Fibroblast of pulmonary artery (primary cell): Measurements from ENCODE around the gene THADA.
A peak's percentile ranks its signal among the peaks of the same experiment; 100 is the strongest.

ENCODE experiments used
- DNase-seq: peaks from one replicate; pipeline ENCODE4 v3.0.0-alpha.2; 2010; ENCODE audit warnings: low read depth
- H3K4me3 ChIP-seq: replicated peaks from 2 replicates; pipeline ENCODE4 v1.5.1; 2011; ENCODE audit warnings: low read depth, mild to moderate bottlenecking, control low read depth, low read length, moderate library complexity
- TF ChIP-seq, protein P1 (sequence below): IDR thresholded peaks from 2 replicates; pipeline ENCODE4 v1.5.1; 2011; ENCODE audit warnings: mild to moderate bottlenecking, control low read depth, low read length, inconsistent platforms; ENCODE audit errors: missing control alignments

THADA gene

DNA sequence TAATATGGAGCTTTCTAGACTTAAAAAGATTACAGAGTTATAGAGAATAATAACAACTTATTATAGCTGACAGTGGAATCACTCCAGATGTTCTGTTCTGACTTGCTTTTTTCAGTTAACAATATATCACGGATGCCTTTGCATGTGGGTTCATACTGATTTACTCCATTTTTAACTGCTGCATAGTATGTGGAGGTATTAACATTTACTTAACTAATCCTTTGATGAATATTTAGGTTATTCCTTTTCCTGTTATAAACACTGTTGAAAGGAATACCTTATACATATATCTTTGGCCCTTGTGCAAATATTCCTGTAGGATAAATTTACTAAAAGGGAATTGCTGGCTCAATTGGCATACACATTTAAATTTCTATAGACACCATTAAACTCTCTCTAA lies 336.3 kb downstream of the THADA start:
- H3K4me3 ChIP-seq: no peak overlapping the region
- no peak for DNase-seq
- TF ChIP-seq, protein P1, sequence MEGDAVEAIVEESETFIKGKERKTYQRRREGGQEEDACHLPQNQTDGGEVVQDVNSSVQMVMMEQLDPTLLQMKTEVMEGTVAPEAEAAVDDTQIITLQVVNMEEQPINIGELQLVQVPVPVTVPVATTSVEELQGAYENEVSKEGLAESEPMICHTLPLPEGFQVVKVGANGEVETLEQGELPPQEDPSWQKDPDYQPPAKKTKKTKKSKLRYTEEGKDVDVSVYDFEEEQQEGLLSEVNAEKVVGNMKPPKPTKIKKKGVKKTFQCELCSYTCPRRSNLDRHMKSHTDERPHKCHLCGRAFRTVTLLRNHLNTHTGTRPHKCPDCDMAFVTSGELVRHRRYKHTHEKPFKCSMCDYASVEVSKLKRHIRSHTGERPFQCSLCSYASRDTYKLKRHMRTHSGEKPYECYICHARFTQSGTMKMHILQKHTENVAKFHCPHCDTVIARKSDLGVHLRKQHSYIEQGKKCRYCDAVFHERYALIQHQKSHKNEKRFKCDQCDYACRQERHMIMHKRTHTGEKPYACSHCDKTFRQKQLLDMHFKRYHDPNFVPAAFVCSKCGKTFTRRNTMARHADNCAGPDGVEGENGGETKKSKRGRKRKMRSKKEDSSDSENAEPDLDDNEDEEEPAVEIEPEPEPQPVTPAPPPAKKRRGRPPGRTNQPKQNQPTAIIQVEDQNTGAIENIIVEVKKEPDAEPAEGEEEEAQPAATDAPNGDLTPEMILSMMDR: no peak

DNA sequence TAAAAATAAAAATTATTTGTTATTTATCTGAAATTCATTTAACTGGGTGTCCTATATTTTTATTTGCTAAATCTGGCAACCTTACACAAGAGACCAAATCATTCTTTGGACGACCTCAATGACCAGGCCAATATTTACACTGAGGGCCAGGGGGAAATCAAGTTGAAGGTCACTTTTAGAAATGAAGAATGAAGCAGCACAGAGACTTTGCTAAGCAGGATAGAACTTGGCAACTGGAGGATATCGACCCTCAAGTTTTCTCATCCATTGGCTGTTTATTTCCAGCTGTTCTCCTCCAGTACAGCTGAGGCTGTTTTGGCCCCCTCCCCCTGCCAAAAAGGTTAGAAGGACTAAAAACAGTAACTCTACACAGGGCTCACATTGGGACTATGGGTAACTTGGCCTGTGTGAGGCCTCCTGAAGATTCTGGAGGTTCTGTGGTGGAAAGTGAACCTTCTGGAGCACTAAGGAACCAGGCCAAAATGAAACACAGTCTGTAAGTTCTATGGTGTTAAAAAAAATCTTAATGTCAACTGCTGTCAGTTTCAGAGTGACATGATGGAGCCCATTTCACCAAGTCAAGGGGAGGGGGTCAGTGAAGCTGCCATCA lies 337.2 kb downstream of the THADA start:
- TF ChIP-seq, protein P1: no peak
- no peak for DNase-seq
- H3K4me3 ChIP-seq: no peak overlapping the region

DNA sequence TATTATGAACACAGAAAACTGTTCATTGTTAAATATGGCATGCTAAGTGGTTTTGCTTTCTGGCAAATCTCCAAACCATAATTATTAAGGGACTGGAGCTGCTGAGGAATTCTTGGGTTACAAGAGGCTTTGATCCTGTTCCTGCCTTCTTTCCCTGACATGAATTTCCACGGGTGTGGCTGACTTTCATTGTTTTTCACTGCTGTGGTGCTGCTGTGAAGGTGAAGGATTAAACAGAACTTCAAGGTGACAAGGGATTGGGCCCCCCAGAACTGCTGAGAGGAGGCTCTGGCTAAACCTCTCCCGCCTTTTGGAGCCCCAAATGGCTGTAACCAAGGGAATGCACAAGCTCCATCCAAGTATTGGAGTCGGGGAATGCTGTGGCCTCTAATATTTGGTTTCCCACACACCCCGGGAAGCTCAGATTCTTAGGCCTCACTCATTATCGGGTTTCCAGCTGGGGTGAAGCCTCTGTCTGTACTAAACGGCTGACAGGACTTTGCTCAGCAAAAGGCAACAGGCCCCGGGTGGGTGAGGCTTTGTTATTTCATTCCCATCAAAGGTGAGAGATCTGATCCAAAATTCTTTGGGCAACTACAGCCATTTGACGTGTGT lies 340.4 kb downstream of the THADA start:
- no peak overlapping the region for H3K4me3 ChIP-seq
- DNase-seq: no peak
- TF ChIP-seq, protein P1: no peak

DNA sequence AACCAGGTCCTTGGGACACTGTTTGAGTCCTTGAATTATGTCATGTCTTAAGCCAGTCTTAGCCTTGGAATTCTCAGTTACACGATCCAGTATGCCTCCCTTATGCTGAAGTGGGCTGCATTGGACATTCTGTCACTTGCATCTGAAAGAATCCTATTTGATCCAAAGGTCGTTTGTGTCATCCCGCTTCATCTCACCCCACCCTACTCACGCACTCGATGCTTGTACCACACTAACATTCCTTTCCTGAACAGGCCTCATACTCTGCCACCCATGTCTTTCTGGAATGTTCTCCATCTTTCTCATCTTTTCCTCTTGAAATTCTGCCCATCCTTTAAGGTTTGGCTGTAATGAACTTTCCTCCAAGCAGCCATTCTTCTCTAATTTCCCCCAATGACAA lies 341.5 kb downstream of the THADA start:
- no peak for DNase-seq
- TF ChIP-seq, protein P1: no peak
- H3K4me3 ChIP-seq: no peak overlapping the region

DNA sequence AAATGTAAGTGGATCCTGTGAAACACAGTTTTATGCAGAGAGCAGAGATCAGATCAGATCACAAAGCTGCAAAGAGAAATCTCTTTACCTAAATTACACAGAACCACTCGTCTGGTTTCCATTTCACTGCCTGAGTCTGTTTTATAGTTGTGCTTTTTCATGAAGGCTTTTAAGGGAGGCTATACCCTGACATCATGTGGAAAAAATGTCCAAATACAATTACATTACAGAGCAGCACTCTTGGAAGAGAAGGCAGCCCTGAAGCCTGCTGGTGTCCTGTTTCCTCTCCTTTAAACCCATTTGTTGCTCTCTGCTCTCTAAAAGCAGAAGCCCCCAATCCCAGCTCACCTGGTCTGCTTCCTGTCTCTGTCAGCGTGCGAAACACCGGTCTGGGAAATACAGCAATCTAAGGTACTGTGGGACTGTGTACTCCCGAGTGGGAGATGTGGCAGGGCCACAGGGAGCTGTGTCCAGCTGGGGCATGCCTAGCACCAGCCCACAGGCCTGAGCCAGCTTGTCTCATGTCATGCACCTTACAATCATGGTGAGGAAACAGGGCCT lies 344.6 kb downstream of the THADA start:
- no peak overlapping the region for H3K4me3 ChIP-seq
- TF ChIP-seq, protein P1: no peak
- peak; percentile 65 for DNase-seq

DNA sequence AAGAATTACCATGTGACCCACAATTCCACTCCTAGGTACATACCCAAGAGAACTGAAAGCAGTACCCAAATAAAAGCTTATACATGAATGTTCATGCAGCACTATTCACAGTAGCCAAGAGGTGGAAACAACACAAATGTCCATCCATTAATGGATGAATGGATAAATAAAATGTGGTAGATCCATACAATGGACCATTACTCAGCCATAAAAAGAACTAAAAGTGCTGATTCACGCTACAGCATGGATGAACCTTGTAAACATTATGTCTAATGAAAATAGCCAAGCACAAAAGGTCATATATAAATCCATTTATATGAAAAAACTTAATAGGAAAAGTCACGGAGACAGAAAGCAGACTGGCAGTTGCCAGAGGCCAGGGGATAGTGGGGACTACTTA lies 345.8 kb downstream of the THADA start:
- TF ChIP-seq, protein P1: no peak
- H3K4me3 ChIP-seq: no peak overlapping the region
- no peak for DNase-seq

DNA sequence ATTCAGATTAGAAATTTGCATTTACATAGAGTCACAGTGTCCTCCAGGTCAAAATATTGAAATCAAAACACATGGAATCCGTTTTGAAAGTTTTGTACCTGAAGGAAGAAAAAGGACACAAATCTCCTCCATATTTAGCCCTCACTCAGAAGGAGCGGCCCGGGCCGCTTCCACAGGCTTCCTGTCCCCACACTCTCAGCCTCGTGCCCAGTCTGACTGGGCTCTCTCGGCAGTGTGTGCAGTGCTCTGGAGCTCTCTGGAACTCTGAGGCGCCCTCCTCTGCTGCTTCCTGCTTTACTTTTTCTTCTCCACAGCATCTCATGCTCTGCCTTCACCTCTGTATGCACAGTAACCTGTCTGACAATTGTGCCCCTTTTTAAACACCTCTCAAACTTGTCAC lies 347.2 kb downstream of the THADA start:
- no peak for DNase-seq
- H3K4me3 ChIP-seq: no peak overlapping the region
- TF ChIP-seq, protein P1: no peak
